PC-9 (cell line): ENCODE measurements around the gene NAT8L.
"Not testable (repeated sequence)": the region's sequence is repeated elsewhere in the genome, so short reads cannot be mapped to it uniquely, and the experiment has no call there.

ENCODE experiments used
- CTCF ChIP-seq: fragments of 200-600 bp; sonication (generic); conservative IDR thresholded peaks from 2 replicates; pipeline ENCODE4 v1.6.1; 2017; ENCODE audit warnings: mixed run types, antibody characterized with exemption, mild to moderate bottlenecking, moderate library complexity
- EZH2 ChIP-seq: fragments of 200-600 bp; sonication (generic); IDR thresholded peaks from 2 replicates; pipeline ENCODE4 v1.8.0; 2017; ENCODE audit warnings: antibody characterized with exemption, low read depth

GRCh38 chr4:2021358-2022018 lies 37.6 kb upstream of the NAT8L start:
- not testable (repeated sequence) for TF ChIP-seq CTCF, EZH2
